ENCODE data around the gene CCT6A. TPM values are rescaled to one million over a fixed set of nuclear protein-coding genes. Genes with fewer than 3 reads are reported as not detected.

Gene CCT6A
- total RNA-seq, 3 donors from 2014 or later, result 75.7 to 137 (median 112) TPM

DNA sequence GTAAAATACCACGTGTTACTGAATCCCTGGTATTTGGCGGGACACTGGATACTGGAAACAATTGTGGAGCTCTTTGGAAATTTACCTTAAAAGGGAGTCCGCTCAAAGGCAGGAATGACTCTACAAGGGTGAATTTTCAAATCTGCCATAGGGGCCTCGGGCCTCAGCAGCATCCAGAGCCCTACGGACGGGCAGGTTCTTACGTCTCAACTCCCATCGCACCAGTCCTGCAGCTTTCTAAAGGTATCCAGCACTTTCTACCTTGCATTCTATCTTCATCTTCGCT is 569 bp upstream of the CCT6A start:
- H3K4me1 ChIP-seq, result peaks cover 0 to 6% of the 10 kb centered on the region in 2 donors
- peak in 1 of 2 donors; percentile 49 for DNase-seq (ENCODE audit: low spot score in 2 of 2)
- intact Hi-C loops (cut with DNase I; ENCODE audit: low total_unique reads), result no loop called here
- H3K36me3 ChIP-seq, result no peaks in the 10 kb centered on the region
- H3K4me3 ChIP-seq, result peak overlapping the region; percentile 82 to 91 (median 85)
- peak overlapping the region; percentile 88 to 91 for H3K27ac ChIP-seq
- no peaks in the 10 kb centered on the region for H3K9me3 ChIP-seq
- TF ChIP-seq POLR2A (IDR thresholded peaks at IDR 0.05) (no peak), POLR2AphosphoS5 (IDR thresholded peaks at IDR 0.05) (no peak)
- TF ChIP-seq, protein P1, sequence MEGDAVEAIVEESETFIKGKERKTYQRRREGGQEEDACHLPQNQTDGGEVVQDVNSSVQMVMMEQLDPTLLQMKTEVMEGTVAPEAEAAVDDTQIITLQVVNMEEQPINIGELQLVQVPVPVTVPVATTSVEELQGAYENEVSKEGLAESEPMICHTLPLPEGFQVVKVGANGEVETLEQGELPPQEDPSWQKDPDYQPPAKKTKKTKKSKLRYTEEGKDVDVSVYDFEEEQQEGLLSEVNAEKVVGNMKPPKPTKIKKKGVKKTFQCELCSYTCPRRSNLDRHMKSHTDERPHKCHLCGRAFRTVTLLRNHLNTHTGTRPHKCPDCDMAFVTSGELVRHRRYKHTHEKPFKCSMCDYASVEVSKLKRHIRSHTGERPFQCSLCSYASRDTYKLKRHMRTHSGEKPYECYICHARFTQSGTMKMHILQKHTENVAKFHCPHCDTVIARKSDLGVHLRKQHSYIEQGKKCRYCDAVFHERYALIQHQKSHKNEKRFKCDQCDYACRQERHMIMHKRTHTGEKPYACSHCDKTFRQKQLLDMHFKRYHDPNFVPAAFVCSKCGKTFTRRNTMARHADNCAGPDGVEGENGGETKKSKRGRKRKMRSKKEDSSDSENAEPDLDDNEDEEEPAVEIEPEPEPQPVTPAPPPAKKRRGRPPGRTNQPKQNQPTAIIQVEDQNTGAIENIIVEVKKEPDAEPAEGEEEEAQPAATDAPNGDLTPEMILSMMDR (IDR thresholded peaks at IDR 0.05), result no peak
- H3K27me3 ChIP-seq, result no peaks in the 10 kb centered on the region

DNA sequence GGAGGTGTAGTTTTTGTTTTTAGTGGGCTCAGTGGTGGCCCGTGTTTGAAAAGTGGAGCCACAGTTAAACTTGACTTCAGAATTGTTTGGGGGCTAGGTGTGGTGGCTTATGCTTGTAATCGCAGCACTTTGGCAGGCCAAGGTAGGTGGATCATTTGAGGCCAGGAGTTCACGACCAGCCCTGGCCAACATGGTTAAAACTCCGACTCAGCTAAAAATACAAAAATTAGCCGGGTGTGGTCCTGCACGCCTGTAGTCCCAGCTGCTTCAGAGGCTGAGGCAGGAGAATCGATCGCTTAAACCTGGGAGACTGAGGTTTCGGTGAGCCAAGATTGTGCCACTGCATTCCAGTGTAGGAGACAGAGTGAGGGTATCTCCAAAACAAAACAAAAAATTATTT is 1.8 kb downstream of the CCT6A start:
- TF ChIP-seq, protein P1 (IDR thresholded peaks at IDR 0.05), result no peak
- TF ChIP-seq POLR2AphosphoS5 (IDR thresholded peaks at IDR 0.05), result no peak
- TF ChIP-seq POLR2A (IDR thresholded peaks at IDR 0.05), result no peak

DNA sequence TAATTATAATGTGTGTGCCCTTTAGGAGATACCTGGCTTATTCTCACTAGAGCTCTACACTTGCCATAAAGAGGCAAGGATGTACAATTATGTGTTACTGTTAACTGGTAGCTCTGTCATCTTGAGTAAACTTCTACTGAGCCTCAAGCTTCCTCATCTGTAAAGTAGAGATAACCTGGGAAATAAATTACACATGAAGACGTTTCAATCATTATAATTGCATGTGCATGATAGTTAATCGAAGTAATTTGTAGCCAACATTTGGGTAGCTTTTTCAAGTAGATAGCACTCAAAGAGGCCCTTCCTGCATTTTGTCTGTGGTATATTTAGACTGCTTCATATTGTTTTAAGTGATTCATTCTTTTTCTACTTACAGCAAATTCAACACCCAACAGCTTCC is 2.4 kb downstream of the CCT6A start:
- Histone ChIP-seq H3K9me3 (no peaks in the 10 kb centered on the region), H3K4me3 (no peak overlapping the region), H3K27ac (no peak overlapping the region), H3K36me3 (no peaks in the 10 kb centered on the region), H3K27me3 (no peaks in the 10 kb centered on the region), H3K4me1 (peaks cover 0 to 6% of the 10 kb centered on the region in 2 donors)
- TF ChIP-seq POLR2A (IDR thresholded peaks at IDR 0.05) (no peak), POLR2AphosphoS5 (IDR thresholded peaks at IDR 0.05) (no peak)
- TF ChIP-seq, protein P1 (IDR thresholded peaks at IDR 0.05), result no peak
- intact Hi-C loops (cut with DNase I; ENCODE audit: low total_unique reads), result no loop called here
- no peak for DNase-seq (ENCODE audit: low spot score in 2 of 2)

More for the DNA sequence above, 1.8 kb downstream of the CCT6A start:
- peaks cover 0 to 6% of the 10 kb centered on the region in 2 donors for H3K4me1 ChIP-seq
- DNase-seq (ENCODE audit: low spot score in 2 of 2), result no peak
- intact Hi-C loops (cut with DNase I; ENCODE audit: low total_unique reads), result no loop called here
- H3K9me3 ChIP-seq, result no peaks in the 10 kb centered on the region
- H3K27ac ChIP-seq, result no peak overlapping the region
- no peaks in the 10 kb centered on the region for H3K27me3 ChIP-seq
- H3K4me3 ChIP-seq, result no peak overlapping the region
- H3K36me3 ChIP-seq, result no peaks in the 10 kb centered on the region

DNA sequence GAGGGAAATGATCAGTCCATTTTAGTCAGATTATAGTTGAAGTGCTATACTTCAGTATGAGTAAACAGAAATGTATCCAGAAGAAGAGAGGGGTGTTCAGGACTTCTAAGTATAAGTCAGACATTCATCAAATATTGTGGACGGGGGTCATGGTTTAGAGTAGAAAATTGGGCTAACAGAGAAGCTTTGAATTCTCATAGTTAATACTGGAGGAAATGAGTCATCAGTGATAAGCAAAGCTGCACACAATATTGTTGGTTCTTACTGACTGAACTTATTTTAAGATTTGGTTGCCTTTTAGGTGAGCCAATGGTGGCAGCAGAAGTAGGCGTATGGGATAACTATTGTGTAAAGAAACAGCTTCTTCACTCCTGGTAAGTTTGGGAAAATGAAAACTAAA is 10.8 kb downstream of the CCT6A start:
- no peak for DNase-seq (ENCODE audit: low spot score in 2 of 2)
- H3K9me3 ChIP-seq, result no peaks in the 10 kb centered on the region
- no peaks in the 10 kb centered on the region for H3K4me1 ChIP-seq
- H3K36me3 ChIP-seq, result no peaks in the 10 kb centered on the region
- no peak for TF ChIP-seq POLR2AphosphoS5 (IDR thresholded peaks at IDR 0.05)
- TF ChIP-seq, protein P1 (IDR thresholded peaks at IDR 0.05), result no peak
- TF ChIP-seq POLR2A (IDR thresholded peaks at IDR 0.05), result no peak
- no peak overlapping the region for H3K27ac ChIP-seq
- no peak overlapping the region for H3K4me3 ChIP-seq
- H3K27me3 ChIP-seq, result no peaks in the 10 kb centered on the region
- intact Hi-C loops (cut with DNase I; ENCODE audit: low total_unique reads), result no loop called here

DNA sequence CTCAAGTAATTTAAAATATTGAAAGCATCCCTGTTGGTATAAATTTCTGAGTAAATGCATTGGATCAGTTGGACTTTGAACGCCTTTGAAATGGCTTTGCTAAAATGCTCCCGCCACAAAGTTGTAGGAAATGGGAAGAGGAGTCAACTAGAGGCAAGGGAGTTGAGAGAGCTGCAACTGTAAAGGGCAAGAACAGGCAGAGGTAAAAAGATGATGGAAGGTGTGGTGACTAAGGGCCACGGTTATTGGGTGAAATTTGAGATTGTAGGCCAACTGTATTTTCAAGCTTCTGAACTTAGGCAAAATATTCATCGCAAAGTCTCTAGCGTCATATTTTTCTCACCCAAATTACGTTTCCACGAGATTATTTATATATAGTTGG is 11.9 kb downstream of the CCT6A start:
- peak overlapping the region; percentile 81 to 85 (median 81) for H3K4me3 ChIP-seq
- peak overlapping the region; percentile 87 to 95 for H3K27ac ChIP-seq
- TF ChIP-seq POLR2AphosphoS5 (IDR thresholded peaks at IDR 0.05), result no peak
- no peaks in the 10 kb centered on the region for H3K4me1 ChIP-seq
- intact Hi-C loops (cut with DNase I; ENCODE audit: low total_unique reads), result no loop called here
- H3K27me3 ChIP-seq, result no peaks in the 10 kb centered on the region
- H3K36me3 ChIP-seq, result no peaks in the 10 kb centered on the region
- no peak for DNase-seq (ENCODE audit: low spot score in 2 of 2)
- H3K9me3 ChIP-seq, result no peaks in the 10 kb centered on the region

Measured in breast epithelium (tissue), 4 donors.